NCI-H524 treated with DMSO at 0.1 percent for 48 hours (cell line): ENCODE data around the gene TRIM36.

Source experiments
- DNase-seq: peaks from one replicate; lab custom pipeline; 2025; lab: John Stamatoyannopoulos, UW

Gene TRIM36

GRCh38 chr5:115169487-115170133 is at the start of gene TRIM36:
TRIM36 (minus strand) TSS chr5:115169908; CDS start chr5:115169634, 274 bp downstream.
- DNase-seq, result peak; percentile 59

- DNase-seq, result no peak
These were observed 44.8 kb upstream of the TRIM36 start for GRCh38 chr5:115214541-115214940.

GRCh38 chr5:115209279-115209678 is 39.6 kb upstream of the TRIM36 start:
- DNase-seq, result no peak

- DNase-seq, result no peak
These were observed 33.2 kb upstream of the TRIM36 start for GRCh38 chr5:115202952-115203351.

GRCh38 chr5:115196161-115196560 is 26.5 kb upstream of the TRIM36 start:
- no peak for DNase-seq

GRCh38 chr5:115194676-115195075 is 25.0 kb upstream of the TRIM36 start:
- DNase-seq, result no peak

- no peak for DNase-seq
These were observed 23.6 kb upstream of the TRIM36 start for GRCh38 chr5:115193295-115193694.

GRCh38 chr5:115192098-115192497 is 22.4 kb upstream of the TRIM36 start:
- no peak for DNase-seq

- no peak for DNase-seq
These were observed 21.8 kb upstream of the TRIM36 start for GRCh38 chr5:115191474-115192031.

- DNase-seq, result no peak
These were observed 20.7 kb upstream of the TRIM36 start for GRCh38 chr5:115190388-115190787.

GRCh38 chr5:115189866-115190265 is 20.2 kb upstream of the TRIM36 start:
- DNase-seq, result no peak

GRCh38 chr5:115186794-115187193 is 17.1 kb upstream of the TRIM36 start:
- no peak for DNase-seq

- no peak for DNase-seq
These were observed 15.1 kb upstream of the TRIM36 start for GRCh38 chr5:115184770-115185169.

- DNase-seq, result no peak
These were observed 12.0 kb upstream of the TRIM36 start for GRCh38 chr5:115181757-115182156.

- DNase-seq, result no peak
These were observed 10.5 kb upstream of the TRIM36 start for GRCh38 chr5:115180165-115180709.

- no peak for DNase-seq
These were observed 9.9 kb upstream of the TRIM36 start for GRCh38 chr5:115179394-115180164.

GRCh38 chr5:115179030-115179393 is 9.3 kb upstream of the TRIM36 start:
- no peak for DNase-seq

- DNase-seq, result no peak
These were observed 1.3 kb upstream of the TRIM36 start for GRCh38 chr5:115170929-115171510.

GRCh38 chr5:115170134-115170928 is 623 bp upstream of the TRIM36 start:
- no peak for DNase-seq

- DNase-seq, result no peak
These were observed 750 bp downstream of the TRIM36 start for GRCh38 chr5:115168829-115169486.

GRCh38 chr5:115166744-115167393 is 2.8 kb downstream of the TRIM36 start:
- no peak for DNase-seq
